Mammary epithelial cell (primary cell): ENCODE results near the gene KLK4.

Source experiments
- CTCF ChIP-seq, 2 donors: IDR thresholded peaks in 1 of 2; conservative IDR thresholded peaks in 1 of 2; 2 replicates each; pipeline ENCODE4 v1.5.1; 2011 to 2012; ENCODE audit warnings: inconsistent platforms in 2 of 2, low read length in 2 of 2, mild to moderate bottlenecking in 2 of 2, control low read depth in 1 of 2, low read depth in 1 of 2; ENCODE audit not compliant: insufficient read depth in 1 of 2; ENCODE audit errors: extremely low read depth in 1 of 2
- EZH2 ChIP-seq: IDR thresholded peaks from 2 replicates; pipeline ENCODE4 v1.6.1; 2012; ENCODE audit warnings: low read length, inconsistent platforms, borderline replicate concordance

- TF ChIP-seq CTCF (conservative IDR thresholded peaks at IDR 0.05 in 1 of 2, IDR thresholded peaks at IDR 0.05 in 1 of 2; ENCODE audit: extremely low read depth in 1 of 2, insufficient read depth in 1 of 2, low read depth in 1 of 2, low read length in 2 of 2) (no peak), EZH2 (no peak)
Measured at GRCh38 chr19:50939596-50939995, 28.4 kb upstream of the KLK4 start.
